Hepatocyte (in vitro differentiated cells): ENCODE results near the gene BMX.

Experiments used
- EZH2 ChIP-seq: fragments of 200-600 bp; sonication (generic); IDR thresholded peaks from 2 replicates; pipeline ENCODE4 v1.6.1; 2016; ENCODE audit warnings: antibody characterized with exemption, mild to moderate bottlenecking, borderline replicate concordance
- EZH2phosphoT487 ChIP-seq: fragments of 200-600 bp; sonication (generic); IDR thresholded peaks from one replicate; pipeline ENCODE4 v1.6.1; 2018; ENCODE audit warnings: antibody characterized with exemption, mild to moderate bottlenecking, low read depth, moderate library complexity; ENCODE audit not compliant: unreplicated experiment, severe bottlenecking
- TF ChIP-seq, protein P1 (sequence below): fragments of 200-600 bp; sonication (generic); IDR thresholded peaks from 2 replicates; pipeline ENCODE4 v1.5.1; 2016; ENCODE audit warnings: antibody characterized with exemption, mild to moderate bottlenecking; ENCODE audit not compliant: poor library complexity

DNA sequence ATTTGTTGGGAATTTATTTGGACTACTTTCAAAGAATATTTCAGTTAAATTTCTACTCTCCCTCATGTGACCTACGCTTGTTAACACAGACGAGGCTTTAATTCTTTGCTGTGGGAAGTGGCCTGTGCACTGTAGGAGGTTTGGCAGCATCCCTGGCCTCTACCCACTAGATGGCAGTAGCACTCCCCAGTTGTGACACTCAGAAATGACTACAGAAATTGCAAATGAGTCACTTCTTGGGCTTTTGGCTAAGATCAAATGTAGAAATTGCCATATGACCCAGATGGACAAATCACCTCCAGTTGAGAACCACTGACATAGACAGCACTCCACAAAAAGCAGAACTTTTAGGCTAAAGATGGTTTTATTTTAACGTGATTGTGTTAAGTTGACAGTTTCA is 29.6 kb upstream of the BMX start:
- TF ChIP-seq, protein P1, sequence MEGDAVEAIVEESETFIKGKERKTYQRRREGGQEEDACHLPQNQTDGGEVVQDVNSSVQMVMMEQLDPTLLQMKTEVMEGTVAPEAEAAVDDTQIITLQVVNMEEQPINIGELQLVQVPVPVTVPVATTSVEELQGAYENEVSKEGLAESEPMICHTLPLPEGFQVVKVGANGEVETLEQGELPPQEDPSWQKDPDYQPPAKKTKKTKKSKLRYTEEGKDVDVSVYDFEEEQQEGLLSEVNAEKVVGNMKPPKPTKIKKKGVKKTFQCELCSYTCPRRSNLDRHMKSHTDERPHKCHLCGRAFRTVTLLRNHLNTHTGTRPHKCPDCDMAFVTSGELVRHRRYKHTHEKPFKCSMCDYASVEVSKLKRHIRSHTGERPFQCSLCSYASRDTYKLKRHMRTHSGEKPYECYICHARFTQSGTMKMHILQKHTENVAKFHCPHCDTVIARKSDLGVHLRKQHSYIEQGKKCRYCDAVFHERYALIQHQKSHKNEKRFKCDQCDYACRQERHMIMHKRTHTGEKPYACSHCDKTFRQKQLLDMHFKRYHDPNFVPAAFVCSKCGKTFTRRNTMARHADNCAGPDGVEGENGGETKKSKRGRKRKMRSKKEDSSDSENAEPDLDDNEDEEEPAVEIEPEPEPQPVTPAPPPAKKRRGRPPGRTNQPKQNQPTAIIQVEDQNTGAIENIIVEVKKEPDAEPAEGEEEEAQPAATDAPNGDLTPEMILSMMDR: peak; percentile 90
- no peak for TF ChIP-seq EZH2
- no peak for TF ChIP-seq EZH2phosphoT487
